HEK293 (cell line): ENCODE measurements around the gene HUS1B.
A peak's percentile ranks its signal among the peaks of the same experiment; 100 is the strongest.

Source experiments
- BCL6B ChIP-seq: fragments of 450-650 bp; formaldehyde crosslinking; IDR thresholded peaks from 2 replicates; pipeline ENCODE4 v1.5.1; 2017; ENCODE audit warnings: missing biosample characterization, missing genetic modification characterization
- GLI4 ChIP-seq: fragments of 450-650 bp; formaldehyde crosslinking; IDR thresholded peaks from 2 replicates; pipeline ENCODE4 v1.5.1; 2016; ENCODE audit warnings: missing biosample characterization, missing genetic modification characterization
- SCRT2 ChIP-seq: fragments of 450-650 bp; formaldehyde crosslinking; IDR thresholded peaks from 2 replicates; pipeline ENCODE4 v1.5.1; 2016; ENCODE audit warnings: missing biosample characterization, missing genetic modification characterization
- SP7 ChIP-seq: fragments of 450-650 bp; formaldehyde crosslinking; IDR thresholded peaks from 2 replicates; pipeline ENCODE4 v1.5.1; 2016; ENCODE audit warnings: missing biosample characterization, missing genetic modification characterization
- TSHZ1 ChIP-seq: fragments of 450-650 bp; formaldehyde crosslinking; IDR thresholded peaks from 2 replicates; pipeline ENCODE4 v1.5.1; 2016; ENCODE audit warnings: missing biosample characterization, missing genetic modification characterization, borderline replicate concordance
- ZBTB20 ChIP-seq: fragments of 450-650 bp; formaldehyde crosslinking; IDR thresholded peaks from 2 replicates; pipeline ENCODE4 v1.5.1; 2016; ENCODE audit warnings: missing biosample characterization, missing genetic modification characterization
- ZBTB48 ChIP-seq: fragments of 450-650 bp; formaldehyde crosslinking; IDR thresholded peaks from 2 replicates; pipeline ENCODE4 v1.5.1; 2016; ENCODE audit warnings: missing biosample characterization, missing genetic modification characterization
- ZBTB8A ChIP-seq: fragments of 450-650 bp; formaldehyde crosslinking; IDR thresholded peaks from 2 replicates; pipeline ENCODE4 v1.5.1; 2016; ENCODE audit warnings: missing biosample characterization, missing genetic modification characterization
- ZFP69B ChIP-seq: fragments of 450-650 bp; formaldehyde crosslinking; IDR thresholded peaks from 2 replicates; pipeline ENCODE4 v1.5.1; 2016; ENCODE audit warnings: missing biosample characterization, missing genetic modification characterization
- ZNF121 ChIP-seq: fragments of 450-650 bp; formaldehyde crosslinking; IDR thresholded peaks from 2 replicates; pipeline ENCODE4 v1.5.1; 2016; ENCODE audit warnings: missing biosample characterization, missing genetic modification characterization
- ZNF2 ChIP-seq: fragments of 450-650 bp; formaldehyde crosslinking; IDR thresholded peaks from 2 replicates; pipeline ENCODE4 v1.5.1; 2016; ENCODE audit warnings: missing biosample characterization, missing genetic modification characterization
- ZNF280D ChIP-seq: fragments of 450-650 bp; formaldehyde crosslinking; IDR thresholded peaks from 2 replicates; pipeline ENCODE4 v1.5.1; 2016; ENCODE audit warnings: missing biosample characterization, missing genetic modification characterization
- ZNF335 ChIP-seq: fragments of 450-650 bp; formaldehyde crosslinking; conservative IDR thresholded peaks from 2 replicates; pipeline ENCODE4 v1.5.1; 2016; ENCODE audit warnings: missing biosample characterization, missing genetic modification characterization
- ZNF341 ChIP-seq: fragments of 450-650 bp; formaldehyde crosslinking; IDR thresholded peaks from 2 replicates; pipeline ENCODE4; 2016; ENCODE audit warnings: low read depth, missing biosample characterization, missing genetic modification characterization
- ZNF354C ChIP-seq: fragments of 450-650 bp; formaldehyde crosslinking; IDR thresholded peaks from 2 replicates; pipeline ENCODE4 v1.5.1; 2016; ENCODE audit warnings: missing biosample characterization, missing genetic modification characterization, low read depth, borderline replicate concordance
- ZNF394 ChIP-seq: fragments of 450-650 bp; formaldehyde crosslinking; IDR thresholded peaks from 2 replicates; pipeline ENCODE4 v1.5.1; 2016; ENCODE audit warnings: missing biosample characterization, missing genetic modification characterization, mild to moderate bottlenecking, moderate library complexity, borderline replicate concordance
- ZNF449 ChIP-seq: fragments of 450-650 bp; formaldehyde crosslinking; IDR thresholded peaks from 2 replicates; pipeline ENCODE4 v1.5.1; 2017; ENCODE audit warnings: missing biosample characterization, mild to moderate bottlenecking, missing genetic modification characterization, moderate library complexity
- ZNF48 ChIP-seq: fragments of 450-650 bp; formaldehyde crosslinking; IDR thresholded peaks from 2 replicates; pipeline ENCODE4 v1.5.1; 2016; ENCODE audit warnings: missing biosample characterization, missing genetic modification characterization
- ZNF560 ChIP-seq: fragments of 450-650 bp; formaldehyde crosslinking; IDR thresholded peaks from 2 replicates; pipeline ENCODE4 v1.5.1; 2017; ENCODE audit warnings: missing biosample characterization, missing genetic modification characterization, borderline replicate concordance
- ZNF561 ChIP-seq: fragments of 450-650 bp; IDR thresholded peaks from 2 replicates; pipeline ENCODE4 v1.5.1; 2018; ENCODE audit warnings: missing biosample characterization, missing genetic modification characterization, borderline replicate concordance
- ZNF639 ChIP-seq: fragments of 450-650 bp; formaldehyde crosslinking; IDR thresholded peaks from 2 replicates; pipeline ENCODE4 v1.5.1; 2016; ENCODE audit warnings: missing biosample characterization, missing genetic modification characterization
- ZNF704 ChIP-seq: fragments of 450-650 bp; formaldehyde crosslinking; IDR thresholded peaks from 2 replicates; pipeline ENCODE4 v1.5.1; 2016; ENCODE audit warnings: missing biosample characterization, missing genetic modification characterization
- ZSCAN18 ChIP-seq: fragments of 450-650 bp; formaldehyde crosslinking; IDR thresholded peaks from 2 replicates; pipeline ENCODE4 v1.5.1; 2016; ENCODE audit warnings: missing biosample characterization, missing genetic modification characterization
- ZXDB ChIP-seq: fragments of 450-650 bp; formaldehyde crosslinking; IDR thresholded peaks from 2 replicates; pipeline ENCODE4 v1.5.1; 2016; ENCODE audit warnings: missing biosample characterization, missing genetic modification characterization

The HUS1B gene

GRCh38 chr6:692858-693722 is 36.2 kb upstream of the HUS1B start, which contains the start of gene EXOC2 (continued):
- peak; percentile 41; the same call in 1 of the 2 replicates for TF ChIP-seq BCL6B (tag by site-specific recombination)
- TF ChIP-seq ZNF48 (tag by site-specific recombination): no peak
- TF ChIP-seq ZNF639 (tag by site-specific recombination): peak; percentile 88
- TF ChIP-seq ZNF341: peak; percentile 15; the same call in 1 of the 2 replicates
- TF ChIP-seq ZNF335: peak; percentile 82
- 0 out of 2 replicates have a peak, but pooled peaks have one; percentile 22 for TF ChIP-seq ZNF280D (tag by site-specific recombination)
- no peak for TF ChIP-seq ZNF354C (tag by site-specific recombination)
- no peak for TF ChIP-seq ZSCAN18
- TF ChIP-seq ZNF2 (tag by site-specific recombination): 0 out of 2 replicates have a peak, but pooled peaks have one; percentile 78
- peak; percentile 81; the same call in 1 of the 2 replicates for TF ChIP-seq GLI4 (tag by site-specific recombination)
- peak; percentile 39; the same call in 1 of the 2 replicates for TF ChIP-seq TSHZ1 (tag by site-specific recombination)
- TF ChIP-seq ZNF121 (tag by site-specific recombination): 0 out of 2 replicates have a peak, but pooled peaks have one; percentile 22
- peak; percentile 75 for TF ChIP-seq ZFP69B (tag by site-specific recombination)
- peak; percentile 21; the same call in 1 of the 2 replicates for TF ChIP-seq SCRT2
- TF ChIP-seq SP7: peak; percentile 87
- peak; percentile 57 for TF ChIP-seq ZBTB48
- peak; percentile 94 for TF ChIP-seq ZXDB (tag by site-specific recombination)
- 0 out of 2 replicates have a peak, but pooled peaks have one; percentile 23 for TF ChIP-seq ZNF449 (tag by site-specific recombination)
- 0 out of 2 replicates have a peak, but pooled peaks have one; percentile 46 for TF ChIP-seq ZNF560 (tag by site-specific recombination)
- TF ChIP-seq ZNF394: peak; percentile 68; the same call in 1 of the 2 replicates
- peak; percentile 54; the same call in 1 of the 2 replicates for TF ChIP-seq ZBTB8A (tag by site-specific recombination)
- peak; percentile 97 for TF ChIP-seq ZNF704 (tag by site-specific recombination)
- peak; percentile 45; the same call in 1 of the 2 replicates for TF ChIP-seq ZBTB20 (tag by site-specific recombination)
- peak; percentile 83 for TF ChIP-seq ZNF561 (tag by site-specific recombination)
